Activated CD4-positive, alpha-beta T cell treated with anti-CD3 and anti-CD28 coated beads for 1 hour (primary cell): ENCODE measurements around the gene CABP1.

ENCODE experiments used
- DNase-seq: peaks from one replicate; pipeline ENCODE4 v3.0.0-alpha.2; 2020

Gene CABP1

DNA sequence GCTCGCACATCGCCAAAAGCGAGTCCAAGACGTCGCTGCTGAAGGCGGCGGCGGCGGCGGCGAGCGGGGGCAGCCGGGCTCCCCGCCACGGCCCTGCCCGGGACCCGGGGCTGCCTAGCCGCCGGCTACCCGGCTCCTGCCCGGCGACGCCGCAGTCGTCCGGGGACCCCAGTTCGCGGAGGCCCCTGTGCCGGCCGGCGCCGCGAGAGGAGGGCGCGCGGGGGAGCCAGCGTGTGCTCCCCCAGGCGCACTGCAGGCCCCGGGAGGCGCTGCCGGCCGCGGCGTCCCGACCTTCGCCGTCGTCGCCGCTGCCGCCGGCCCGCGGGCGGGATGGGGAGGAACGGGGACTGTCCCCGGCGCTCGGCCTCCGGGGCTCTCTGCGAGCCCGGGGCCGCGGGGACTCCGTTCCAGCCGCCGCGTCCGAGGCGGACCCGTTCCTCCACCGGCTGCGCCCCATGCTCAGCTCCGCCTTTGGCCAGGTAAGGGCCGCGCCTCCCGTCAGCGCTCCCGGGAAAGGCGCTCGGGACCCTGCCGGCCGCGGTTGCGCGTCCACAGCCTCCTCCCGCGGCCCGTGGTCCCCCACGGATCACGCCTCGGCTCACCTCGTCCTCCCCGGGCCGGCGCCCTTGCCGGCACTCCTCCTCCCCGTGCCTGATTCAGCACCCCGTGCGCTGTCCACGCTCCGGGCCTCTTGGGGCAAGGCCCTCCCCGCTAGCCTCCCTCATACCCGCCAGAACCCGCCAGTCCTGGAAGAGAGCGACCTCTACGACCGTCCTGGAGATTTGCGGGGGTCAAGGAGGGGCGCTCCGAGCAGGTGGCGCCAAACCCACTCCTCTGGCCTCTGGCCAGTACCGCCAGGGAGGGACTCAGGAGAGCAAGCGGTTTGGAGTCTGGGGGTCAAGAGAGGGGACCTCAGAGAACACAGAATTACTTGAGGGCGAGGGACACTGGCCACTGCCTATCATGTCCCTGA lies 721 bp downstream of the CABP1 start:
- DNase-seq = peak; percentile 28

DNA sequence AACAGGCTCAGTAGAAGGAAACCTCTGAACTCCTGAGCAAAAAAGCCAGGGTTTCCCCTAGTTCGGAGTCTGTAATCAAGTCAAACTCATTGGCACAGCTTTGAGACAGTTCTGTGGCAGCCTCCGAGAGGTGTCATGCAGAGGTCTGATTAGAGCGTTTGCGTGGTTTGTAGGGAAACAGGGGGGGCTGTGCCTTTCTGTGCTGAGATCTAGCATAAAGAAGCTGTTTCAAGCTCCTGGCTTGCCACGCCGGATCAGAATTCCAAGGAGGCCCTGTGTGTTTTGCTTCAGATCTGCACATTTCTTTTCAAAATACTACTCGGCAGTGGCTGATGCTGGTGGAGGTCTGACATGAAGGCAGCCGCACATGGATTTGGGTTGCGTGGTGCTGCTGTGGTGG lies 1.7 kb downstream of the CABP1 start:
- DNase-seq = no peak

DNA sequence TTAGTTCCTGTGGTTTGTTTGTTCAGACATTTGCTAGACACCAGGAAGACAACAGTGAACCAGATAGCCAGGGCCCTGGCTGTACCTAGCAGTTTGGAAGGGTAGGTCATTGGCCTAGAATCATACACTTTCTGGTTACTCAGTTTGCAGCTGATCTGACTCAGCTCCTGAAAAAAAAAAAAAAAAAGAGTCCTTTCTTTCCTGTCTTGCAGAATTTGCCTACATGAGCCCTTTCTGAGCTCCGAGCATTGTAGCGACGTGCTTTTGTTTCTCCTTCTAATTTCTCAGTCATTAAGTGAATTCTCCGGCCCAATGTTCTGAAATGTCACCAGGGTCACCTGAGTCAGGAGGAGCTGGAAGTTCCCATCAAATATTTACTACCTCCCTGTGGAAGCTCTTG lies 2.4 kb downstream of the CABP1 start:
- no peak for DNase-seq

DNA sequence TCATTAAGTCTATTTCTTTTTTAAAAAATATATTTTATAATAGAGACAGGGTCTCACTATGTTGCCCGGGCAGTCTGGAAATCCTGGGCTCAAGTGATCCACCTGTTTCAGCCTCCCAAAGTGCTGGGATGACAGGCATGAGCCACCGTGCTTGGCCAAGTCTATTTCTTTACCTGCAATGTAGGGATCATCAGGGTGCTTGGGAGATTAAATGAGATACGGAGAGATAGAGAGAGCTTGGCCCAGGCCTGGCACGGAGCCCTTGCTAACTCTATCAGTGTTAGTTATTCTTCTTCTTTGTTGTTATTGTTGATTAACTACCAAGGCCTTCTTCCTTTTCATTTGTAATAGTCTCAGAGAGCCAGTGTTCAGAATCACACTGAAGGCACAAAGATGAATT lies 3.1 kb downstream of the CABP1 start:
- DNase-seq = no peak

DNA sequence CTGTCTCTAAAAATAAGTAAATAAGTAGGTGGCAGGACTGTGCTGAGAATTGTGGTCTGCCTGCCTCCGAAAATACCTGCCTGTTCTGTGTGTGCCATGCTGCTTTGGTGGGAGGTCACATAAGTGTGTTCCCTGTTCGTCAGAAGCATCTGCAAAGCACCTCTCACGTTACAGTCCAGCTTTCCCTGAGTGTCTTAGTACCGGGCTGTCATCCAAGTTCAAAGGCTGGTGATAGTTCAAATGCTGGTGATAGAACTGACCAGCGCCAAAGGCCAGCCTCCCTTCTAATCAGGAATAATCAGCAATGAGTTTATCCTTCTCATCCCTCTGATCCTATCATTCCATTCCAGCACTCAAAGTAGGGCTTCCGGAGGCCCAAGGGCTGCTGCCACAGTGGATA lies 5.6 kb downstream of the CABP1 start:
- no peak for DNase-seq

DNA sequence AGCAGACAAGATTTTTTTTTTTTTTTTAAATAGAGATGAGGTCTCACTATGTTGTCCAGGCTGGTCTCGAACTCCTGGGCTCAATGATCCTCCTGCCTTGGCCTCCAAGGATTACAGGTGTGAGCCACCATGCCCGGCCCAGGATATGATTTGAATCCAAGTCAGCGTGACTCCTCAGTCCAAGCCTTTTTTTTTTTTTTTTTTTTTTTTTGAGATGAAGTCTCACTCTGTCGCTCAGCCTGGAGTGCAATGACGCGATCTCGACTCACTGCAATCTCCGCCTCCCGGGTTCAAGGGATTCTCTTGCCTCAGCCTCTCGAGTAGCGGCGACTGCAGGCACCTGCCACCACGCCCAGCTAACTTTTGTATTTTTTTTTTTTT lies 6.9 kb downstream of the CABP1 start:
- no peak for DNase-seq

DNA sequence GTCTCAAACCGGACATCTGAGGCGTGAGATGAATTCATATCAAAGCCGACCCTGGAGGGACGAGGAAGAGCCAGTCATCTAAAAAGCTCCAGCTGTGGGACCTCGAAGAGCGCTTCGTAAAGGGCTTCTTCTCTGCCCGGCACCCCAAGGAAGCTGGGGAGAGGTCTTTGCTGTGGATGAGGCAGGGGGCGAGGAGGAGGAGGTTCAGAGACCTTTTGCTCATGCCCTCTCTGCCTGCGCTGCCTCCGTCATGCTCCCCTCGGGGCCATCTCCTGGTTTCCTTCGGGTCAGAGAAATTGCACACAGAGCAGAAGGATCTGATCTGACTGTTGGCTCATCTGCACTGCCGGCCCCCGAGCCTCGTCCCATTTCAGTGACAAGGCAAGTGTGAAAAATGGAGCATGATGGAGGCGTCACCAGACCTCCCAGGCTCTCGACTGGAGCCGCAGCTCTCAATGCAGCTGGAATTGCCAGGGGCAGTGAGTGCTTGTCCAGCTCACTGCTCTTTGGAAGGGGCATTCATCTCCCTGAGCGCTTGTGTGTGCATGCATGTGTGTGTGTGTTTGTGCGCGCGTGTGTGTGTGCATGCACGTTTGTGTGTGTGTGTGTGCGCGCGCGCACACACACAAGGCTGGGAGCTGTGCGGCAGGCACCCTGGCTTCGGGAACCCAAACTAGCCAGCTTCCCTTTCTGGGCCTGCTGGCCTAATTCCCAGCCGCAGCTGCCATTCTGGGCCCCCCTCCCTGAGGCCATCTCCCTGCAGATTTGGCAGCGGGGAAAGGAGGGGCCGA lies 9.2 kb downstream of the CABP1 start:
- no peak for DNase-seq

DNA sequence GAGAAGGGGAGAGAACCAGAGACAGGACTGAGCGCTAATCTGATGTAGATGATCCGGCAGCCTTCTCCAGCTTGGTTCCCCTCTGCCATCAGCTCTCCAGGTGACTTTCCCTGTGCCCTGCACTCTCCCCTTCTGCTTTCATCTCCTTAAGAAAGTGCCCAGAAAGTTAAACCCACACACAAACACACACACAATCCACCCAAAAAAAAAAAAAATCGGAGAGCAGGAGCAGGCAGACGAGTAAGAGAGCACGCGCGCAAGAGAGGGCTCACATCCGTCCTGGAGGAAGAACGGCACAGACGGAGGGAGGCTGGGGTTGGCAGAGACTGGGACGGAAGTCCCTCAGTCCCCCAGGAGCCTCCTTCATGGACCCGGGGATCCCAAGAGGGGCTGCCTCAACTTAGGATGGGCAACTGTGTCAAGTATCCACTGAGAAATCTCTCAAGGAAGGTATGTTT lies 9.8 kb downstream of the CABP1 start:
- DNase-seq = no peak

- no peak for DNase-seq
Measured at GRCh38 chr12:120651821-120652220, 11.4 kb downstream of the CABP1 start.

DNA sequence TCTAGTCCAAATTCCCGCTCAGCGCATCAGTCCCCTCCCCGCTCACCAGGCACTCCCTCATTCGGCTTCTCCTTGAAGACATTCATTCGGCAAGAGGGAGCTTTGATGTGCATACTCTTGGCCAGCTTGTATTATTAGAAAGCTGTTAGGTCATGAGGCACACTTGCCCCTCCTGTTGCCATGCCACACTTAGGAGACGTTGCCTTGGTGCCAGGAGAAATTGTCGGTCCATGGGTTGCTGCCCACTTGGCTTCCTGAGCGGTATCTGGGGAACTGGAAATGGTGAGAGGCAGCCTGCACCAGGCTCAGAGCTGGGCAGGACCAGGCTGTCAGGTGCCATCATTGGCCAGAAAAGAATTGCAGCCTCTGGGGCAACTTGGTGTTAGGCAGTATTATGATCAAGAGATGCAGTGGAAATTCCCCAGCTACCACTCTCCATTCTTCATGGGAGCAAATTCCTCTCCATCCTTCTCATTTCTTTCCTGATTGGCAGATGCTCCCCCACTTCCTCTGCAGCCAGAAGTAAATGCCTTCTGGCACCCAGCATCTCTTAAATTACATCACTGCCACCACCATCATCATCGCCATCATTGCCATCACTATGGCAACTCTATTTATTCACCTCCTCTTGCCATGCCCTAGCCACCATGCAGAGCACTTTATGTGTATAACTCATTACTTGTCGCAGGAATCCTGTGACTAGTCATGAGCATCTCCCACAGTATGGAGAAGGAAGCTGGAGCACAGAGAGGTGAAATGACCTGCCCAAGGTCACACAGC lies 12.4 kb downstream of the CABP1 start:
- no peak for DNase-seq

DNA sequence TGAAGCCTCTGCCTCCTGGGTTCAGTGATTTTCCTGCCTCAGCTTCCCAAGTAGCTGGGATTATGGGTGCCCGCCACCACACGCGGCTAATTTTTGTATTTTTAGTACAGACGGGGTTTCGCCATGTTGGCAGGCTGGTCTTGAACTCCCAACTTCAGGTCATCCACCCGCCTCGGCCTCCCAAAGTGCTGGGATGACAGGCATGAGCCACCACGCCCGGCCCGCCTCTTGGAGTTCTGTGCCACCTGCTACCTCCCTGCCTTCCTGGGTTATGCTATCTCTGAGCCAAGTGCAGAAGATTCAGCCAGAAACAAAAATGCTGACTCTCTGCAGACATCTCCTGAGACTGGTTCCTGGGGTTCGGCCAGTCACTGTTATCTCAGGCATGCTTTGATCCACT lies 13.2 kb downstream of the CABP1 start:
- DNase-seq = no peak

- no peak for DNase-seq
Measured at GRCh38 chr12:120654656-120655055, 14.2 kb downstream of the CABP1 start.

DNA sequence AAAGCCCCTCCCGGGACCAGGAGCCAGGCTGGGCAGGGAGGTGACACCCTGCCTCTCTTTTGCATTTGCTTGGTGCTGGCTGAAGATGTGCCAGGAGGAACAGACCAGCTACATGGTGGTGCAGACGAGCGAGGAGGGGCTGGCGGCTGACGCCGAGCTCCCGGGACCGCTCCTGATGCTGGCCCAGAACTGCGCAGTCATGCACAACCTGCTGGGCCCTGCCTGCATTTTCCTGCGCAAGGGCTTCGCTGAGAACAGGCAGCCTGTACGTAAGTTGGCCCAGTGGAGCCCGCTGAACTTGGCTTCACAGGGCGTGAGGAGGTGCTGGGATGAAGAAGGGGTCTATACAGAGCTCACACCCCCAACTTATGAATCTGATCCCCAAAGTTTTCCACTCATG lies 15.6 kb downstream of the CABP1 start:
- DNase-seq = no peak

DNA sequence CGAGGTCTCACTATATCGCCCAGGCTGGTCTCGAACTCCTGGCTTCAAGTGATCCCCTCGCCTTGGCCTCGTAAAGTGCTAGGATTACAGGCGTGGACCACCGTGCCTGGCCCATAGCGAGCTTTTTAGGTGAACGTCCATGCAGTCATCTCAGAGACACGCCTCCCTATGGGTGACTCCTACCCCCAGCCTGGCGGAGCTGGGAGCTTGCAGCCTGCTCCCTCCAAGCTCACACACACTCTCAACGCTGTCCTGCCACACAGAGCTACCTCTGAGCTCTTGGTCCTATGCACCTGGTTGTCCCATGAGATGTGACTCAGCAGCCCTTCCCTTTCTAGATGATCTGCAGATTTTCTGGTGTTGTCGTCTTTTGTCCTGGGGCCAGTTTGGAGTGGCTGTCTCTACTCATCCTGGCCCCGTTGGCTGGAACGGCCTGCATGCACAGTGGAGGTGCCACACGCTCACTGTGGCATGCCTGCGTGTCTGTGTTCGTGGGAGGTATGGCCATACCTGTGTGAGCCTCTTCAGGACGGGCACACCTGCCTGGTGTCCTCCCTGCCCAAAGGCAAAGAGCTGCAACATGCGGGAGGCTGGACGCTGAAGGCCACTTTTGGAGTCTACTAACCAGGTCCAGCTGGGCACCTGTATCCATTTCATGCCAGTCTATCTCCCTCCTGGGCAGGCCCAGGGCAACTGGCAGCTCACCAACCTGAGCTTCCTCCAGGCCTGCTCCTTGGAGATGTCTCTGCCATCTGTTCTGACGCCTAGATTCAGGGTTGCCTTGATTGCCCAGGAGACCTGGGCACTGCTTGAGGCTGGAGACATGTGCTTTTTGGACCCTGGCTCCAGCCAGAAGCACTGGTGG lies 18.1 kb downstream of the CABP1 start:
- no peak for DNase-seq

DNA sequence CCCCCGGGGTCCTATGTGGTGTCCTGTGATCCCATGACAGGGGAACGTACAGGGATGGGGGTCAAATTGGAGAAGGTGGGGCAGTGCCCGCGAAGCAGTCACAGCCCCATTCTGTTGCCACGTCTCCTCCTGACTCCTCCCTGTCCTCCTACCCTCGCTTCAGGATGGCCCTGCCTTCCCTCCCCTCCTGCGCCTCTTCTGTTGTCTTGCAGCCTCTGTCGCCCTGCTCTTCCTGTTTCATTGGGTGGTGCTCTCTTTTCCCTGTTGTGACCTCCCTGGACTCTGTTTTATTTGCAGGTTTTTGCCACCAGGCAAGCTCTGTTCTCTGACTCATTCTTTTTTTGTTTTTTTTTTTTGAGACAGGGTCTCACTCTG lies 18.7 kb downstream of the CABP1 start:
- no peak for DNase-seq

GRCh38 chr12:120661432-120661831 lies 21.0 kb downstream of the CABP1 start:
- no peak for DNase-seq

- no peak for DNase-seq
Measured at GRCh38 chr12:120662879-120663278, 22.5 kb downstream of the CABP1 start.

DNA sequence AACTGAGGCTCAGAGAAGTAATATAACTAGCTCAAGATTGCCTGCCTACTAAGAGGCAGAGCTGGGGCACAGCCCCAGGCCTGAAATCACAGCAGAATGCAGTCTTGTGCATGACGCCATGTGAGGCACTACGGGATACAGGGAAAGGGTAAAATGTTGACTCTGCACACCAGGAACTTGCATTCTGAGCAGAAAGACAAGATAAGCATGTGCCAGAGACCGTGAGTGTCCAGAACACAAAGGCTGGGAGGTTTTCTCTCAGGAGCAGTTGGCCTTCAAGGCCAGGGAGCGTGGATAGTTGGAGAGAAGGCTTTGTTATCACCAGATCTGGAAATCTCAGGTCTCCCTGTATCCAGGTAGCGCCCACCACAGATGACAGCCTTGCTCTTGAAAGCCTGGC lies 23.3 kb downstream of the CABP1 start:
- DNase-seq = no peak

GRCh38 chr12:120666571-120667390 lies 26.4 kb downstream of the CABP1 start:
- DNase-seq = no peak

- DNase-seq = no peak
Measured at GRCh38 chr12:120668091-120668867, 27.9 kb downstream of the CABP1 start.
